Measurements from ENCODE around the gene PLCL2. TPM values are rescaled to one million over a fixed set of nuclear protein-coding genes. Genes with fewer than 3 reads are reported as not detected.

PLCL2 gene
- total RNA-seq, 1 experiment from 2014 or later: 32.1 TPM

GRCh38 chr3:17070161-17070959 is 185.6 kb downstream of the PLCL2 start:
- peak; percentile 59 for DNase-seq
- Histone ChIP-seq H2AFZ (ENCODE audit: low read length) (no peak overlapping the region), H3K9me3 (ENCODE audit: control insufficient read depth, low read depth, low read length) (no peaks in the 10 kb centered on the region), H3K79me2 (ENCODE audit: insufficient read depth, low read length) (no peaks in the 10 kb centered on the region), H3K4ac (ENCODE audit: low read depth, low read length) (no peak overlapping the region), H2AK5ac (ENCODE audit: insufficient read length, low read length) (no peak overlapping the region), H3K23ac (ENCODE audit: insufficient read length, low read depth, low read length) (no peak overlapping the region), H3K9ac (ENCODE audit: extremely low read depth, insufficient read length, low read length) (no peak overlapping the region), H3K56ac (ENCODE audit: insufficient read length, low read depth, low read length) (no peak overlapping the region), H2BK5ac (ENCODE audit: insufficient read length, low read length) (no peak overlapping the region), H3K27ac (ENCODE audit: insufficient read length, low read depth, low read length) (no peak overlapping the region), H3K4me2 (ENCODE audit: insufficient read depth, insufficient read length, low read length) (no peak overlapping the region), H3K18ac (ENCODE audit: insufficient read length, low read depth, low read length) (no peak overlapping the region), H3K23me2 (ENCODE audit: insufficient read length, low read depth, low read length, poor library complexity, severe bottlenecking) (no peaks in the 10 kb centered on the region), H2BK15ac (ENCODE audit: low read depth, low read length) (no peak overlapping the region), H3K27me3 (ENCODE audit: insufficient read depth, low read length) (no peaks in the 10 kb centered on the region), H3K79me1 (ENCODE audit: insufficient read depth, low read depth, low read length, poor library complexity, severe bottlenecking) (no peaks in the 10 kb centered on the region), H3K14ac (ENCODE audit: insufficient read depth, low read length) (no peak overlapping the region), H2BK20ac (ENCODE audit: low read depth, low read length, poor library complexity, severe bottlenecking) (no peak overlapping the region), H2BK120ac (ENCODE audit: low read depth, low read length, poor library complexity, severe bottlenecking) (no peak overlapping the region), H4K5ac (ENCODE audit: insufficient read length, low read depth, low read length) (no peak overlapping the region), H3K4me1 (ENCODE audit: insufficient read depth, low read length) (peaks cover 13% of the 10 kb centered on the region), H3T11ph (ENCODE audit: low read length) (no peak overlapping the region), H4K20me1 (ENCODE audit: control insufficient read depth, insufficient read depth, insufficient read length) (no peaks in the 10 kb centered on the region), H2BK12ac (ENCODE audit: insufficient read length, low read depth, low read length) (no peak overlapping the region), H4K91ac (ENCODE audit: insufficient read length, low read depth, low read length) (no peak overlapping the region), H4K8ac (replicated peaks; ENCODE audit: insufficient read length, low read depth, low read length) (no peak overlapping the region)
- Mint-ChIP-seq H3K27ac (peak overlapping the region; percentile 2 to 91 (median 81); a peak in 6 of 7 replicates), H3K4me1 (peaks cover 34 to 37% of the 10 kb centered on the region in 2 experiments), H3K27me3 (ENCODE audit: low read depth) (no peaks in the 10 kb centered on the region), H3K4me3 (peak overlapping the region in 1 of 2 experiments; percentile 1; a peak in 1 of 5 replicates), H3K9me3 (no peaks in the 10 kb centered on the region), H3K36me3 (ENCODE audit: insufficient read depth in 1 of 3, low read depth in 3 of 3) (peaks cover 0 to 24% (median 24%) of the 10 kb centered on the region in 3 experiments; a peak in 5 of 7 replicates)
- TF ChIP-seq CTCF (conservative IDR thresholded peaks at IDR 0.05): no peak
- WGBS (ENCODE audit: extremely low coverage, insufficient read length, low lambda C conversion rate): no CpG with 5 or more reads among the region's 5 CpGs
